Esophagus squamous epithelium (tissue), 5 donors: ENCODE measurements around the gene UBLCP1. TPM values are rescaled to one million over a fixed set of nuclear protein-coding genes. Genes with fewer than 3 reads are reported as not detected.
"Not testable (repeated sequence)": the region's sequence is repeated elsewhere in the genome, so short reads cannot be mapped to it uniquely, and the experiment has no call there.

ENCODE experiments used
- DNase-seq: peaks from one replicate; lab custom pipeline; 2025; lab: John Stamatoyannopoulos, UW
- H3K27ac ChIP-seq, 4 donors: fragments of 200-600 bp; sonication (generic); one replicate each; pipeline ENCODE4 v1.5.1; 2016 to 2019; ENCODE audit warnings: mild to moderate bottlenecking in 1 of 4
- H3K27me3 ChIP-seq, 4 donors: fragments of 200-600 bp; sonication (generic); 1 replicate in 3 of 4; 2 replicates in 1 of 4; pipeline versions ENCODE4 v1.5.1 to v1.6.0; 2017 to 2021; ENCODE audit warnings: antibody characterized with exemption in 1 of 4
- H3K36me3 ChIP-seq, 3 donors: fragments of 200-600 bp; sonication (generic); one replicate each; pipeline ENCODE4 v1.5.1; 2016 to 2019
- H3K4me1 ChIP-seq, 3 donors: fragments of 200-600 bp; sonication (generic); one replicate each; pipeline ENCODE4 v1.5.1; 2017 to 2019
- H3K4me3 ChIP-seq, 4 donors: fragments of 200-600 bp; sonication (generic); 1 replicate in 3 of 4; 2 replicates in 1 of 4; pipeline ENCODE4 v1.5.1; 2016 to 2019; ENCODE audit warnings: mild to moderate bottlenecking in 2 of 4, moderate library complexity in 1 of 4
- H3K9me3 ChIP-seq, 3 donors: fragments of 200-600 bp; sonication (generic); one replicate each; pipeline ENCODE4 v1.5.1; 2016 to 2019
- POLR2A ChIP-seq, 4 donors: fragments of 450-650 bp; IDR thresholded peaks; one replicate each; pipeline ENCODE4 v1.6.1; 2017; ENCODE audit warnings: antibody characterized with exemption in 4 of 4, mild to moderate bottlenecking in 4 of 4, moderate library complexity in 3 of 4
- WGBS, 2 donors: methylation state at CpG; one replicate each; pipeline ENCODE4 v1.1.5; 2018; 5-methylcytosine and 5-hydroxymethylcytosine counted together
- intact Hi-C: fragments of 100-400 bp; cut with DNase I; formaldehyde crosslinking; loops from one replicate; pipeline ENCODE4 v1.15.0; 2022
- total RNA-seq, 4 donors: library from RNA; depleted of rRNA; stranded (reverse); fragments of >200 nt; gene quantifications; one replicate each; pipeline ENCODE4 v1.1.0, GENCODE V29; 2016
- TF ChIP-seq, protein P1 (sequence below), 6 experiments: fragments of 450-650 bp in 4 of 6; fragments of 200-600 bp in 2 of 6; sonication (generic) in 2 of 6; IDR thresholded peaks; one replicate each; pipeline ENCODE4 v1.5.1; 2016 to 2019; ENCODE audit warnings: antibody characterized with exemption in 6 of 6, mild to moderate bottlenecking in 4 of 6, moderate library complexity in 4 of 6
- donor health status: DM: yes; HTN: yes; CAD: no.

UBLCP1 gene
- total RNA-seq, 4 donors from 2014 or later: 19.0 to 34.9 (median 24.6) TPM

DNA sequence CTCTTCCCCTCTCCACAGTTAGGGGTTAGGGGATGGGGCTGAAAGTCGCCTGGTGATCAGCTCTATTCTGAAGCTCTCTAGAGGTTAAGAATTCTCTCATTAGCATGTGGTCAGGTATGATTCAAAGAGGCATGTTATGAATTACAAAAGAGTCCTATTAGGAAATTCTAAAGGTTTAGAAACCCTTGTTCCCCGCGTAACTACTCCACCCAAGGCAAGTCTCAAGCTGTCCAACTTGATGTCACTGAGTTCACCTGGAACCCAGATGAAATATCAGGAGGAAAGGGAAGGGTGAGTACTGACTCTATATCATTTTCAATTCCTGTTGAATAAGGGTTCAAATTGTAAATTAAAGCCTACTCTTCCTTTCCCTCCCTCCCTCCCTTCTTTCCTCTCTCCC is 35.6 kb upstream of the UBLCP1 start:
- H3K27me3 ChIP-seq: no peaks in the 10 kb centered on the region
- intact Hi-C loops: no loop called here
- H3K27ac ChIP-seq: peak overlapping the region; percentile 23 to 86 (median 72)
- H3K36me3 ChIP-seq: no peaks in the 10 kb centered on the region
- H3K4me3 ChIP-seq: no peak overlapping the region
- DNase-seq: no peak
- no peak for TF ChIP-seq POLR2A (IDR thresholded peaks at IDR 0.05)
- TF ChIP-seq, protein P1, sequence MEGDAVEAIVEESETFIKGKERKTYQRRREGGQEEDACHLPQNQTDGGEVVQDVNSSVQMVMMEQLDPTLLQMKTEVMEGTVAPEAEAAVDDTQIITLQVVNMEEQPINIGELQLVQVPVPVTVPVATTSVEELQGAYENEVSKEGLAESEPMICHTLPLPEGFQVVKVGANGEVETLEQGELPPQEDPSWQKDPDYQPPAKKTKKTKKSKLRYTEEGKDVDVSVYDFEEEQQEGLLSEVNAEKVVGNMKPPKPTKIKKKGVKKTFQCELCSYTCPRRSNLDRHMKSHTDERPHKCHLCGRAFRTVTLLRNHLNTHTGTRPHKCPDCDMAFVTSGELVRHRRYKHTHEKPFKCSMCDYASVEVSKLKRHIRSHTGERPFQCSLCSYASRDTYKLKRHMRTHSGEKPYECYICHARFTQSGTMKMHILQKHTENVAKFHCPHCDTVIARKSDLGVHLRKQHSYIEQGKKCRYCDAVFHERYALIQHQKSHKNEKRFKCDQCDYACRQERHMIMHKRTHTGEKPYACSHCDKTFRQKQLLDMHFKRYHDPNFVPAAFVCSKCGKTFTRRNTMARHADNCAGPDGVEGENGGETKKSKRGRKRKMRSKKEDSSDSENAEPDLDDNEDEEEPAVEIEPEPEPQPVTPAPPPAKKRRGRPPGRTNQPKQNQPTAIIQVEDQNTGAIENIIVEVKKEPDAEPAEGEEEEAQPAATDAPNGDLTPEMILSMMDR (IDR thresholded peaks at IDR 0.05): no peak
- peaks cover 0 to 59% (median 12%) of the 10 kb centered on the region in 3 donors for H3K4me1 ChIP-seq
- WGBS, 2 donors: 19 to 71% methylated on average over 2 to 3 of the region's 3 CpGs
- H3K9me3 ChIP-seq: no peaks in the 10 kb centered on the region

DNA sequence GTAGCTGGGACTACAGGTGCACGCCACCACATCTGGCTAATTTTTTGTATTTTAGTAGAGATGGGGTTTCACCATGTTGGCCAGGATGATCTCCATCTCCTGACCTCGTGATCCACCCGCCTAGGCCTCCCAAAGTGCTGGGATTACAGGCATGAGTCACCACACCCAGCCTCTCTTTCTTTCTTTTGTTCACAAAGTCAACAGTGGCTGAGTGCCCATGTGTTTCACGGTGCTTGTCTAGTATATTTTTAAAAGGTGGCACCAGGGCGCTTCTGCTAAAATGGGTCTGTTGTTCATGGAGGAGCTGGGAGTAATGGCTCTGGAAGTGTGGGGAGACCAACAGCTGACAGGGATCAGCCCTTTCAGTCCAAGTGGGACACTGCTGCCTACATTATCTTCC is 35.0 kb upstream of the UBLCP1 start:
- H3K27me3 ChIP-seq, H3K4me3 ChIP-seq, intact Hi-C loops, H3K36me3 ChIP-seq, H3K9me3 ChIP-seq, DNase-seq: not testable (repeated sequence)
- peaks cover 0 to 59% (median 12%) of the 10 kb centered on the region in 3 donors for H3K4me1 ChIP-seq
- 40 to 44% methylated on average over 5 of the region's 5 CpGs for WGBS, 2 donors
- peak overlapping the region; percentile 59 to 86 (median 75) for H3K27ac ChIP-seq

DNA sequence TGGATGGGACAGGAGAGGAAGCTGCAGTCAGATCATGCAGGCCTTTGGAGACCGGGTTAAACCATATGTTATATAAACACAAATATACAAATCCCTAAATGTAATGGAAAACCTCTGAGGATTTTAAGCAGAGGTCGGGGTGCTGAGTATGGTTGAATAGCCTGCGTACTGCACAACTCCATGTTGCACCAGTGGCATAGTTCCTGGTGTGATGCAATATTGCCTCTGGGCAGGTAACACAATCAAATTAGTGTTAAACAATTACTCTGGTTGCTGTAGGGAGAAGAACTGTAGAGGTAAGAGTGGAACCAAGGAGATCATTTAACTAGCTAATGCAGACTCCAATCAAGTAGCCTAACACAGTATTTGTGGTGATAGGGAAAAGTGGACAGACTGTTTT is 32.4 kb upstream of the UBLCP1 start:
- 21 to 47% methylated on average over 3 of the region's 3 CpGs for WGBS, 2 donors
- intact Hi-C loops: no loop called here
- no peaks in the 10 kb centered on the region for H3K9me3 ChIP-seq

DNA sequence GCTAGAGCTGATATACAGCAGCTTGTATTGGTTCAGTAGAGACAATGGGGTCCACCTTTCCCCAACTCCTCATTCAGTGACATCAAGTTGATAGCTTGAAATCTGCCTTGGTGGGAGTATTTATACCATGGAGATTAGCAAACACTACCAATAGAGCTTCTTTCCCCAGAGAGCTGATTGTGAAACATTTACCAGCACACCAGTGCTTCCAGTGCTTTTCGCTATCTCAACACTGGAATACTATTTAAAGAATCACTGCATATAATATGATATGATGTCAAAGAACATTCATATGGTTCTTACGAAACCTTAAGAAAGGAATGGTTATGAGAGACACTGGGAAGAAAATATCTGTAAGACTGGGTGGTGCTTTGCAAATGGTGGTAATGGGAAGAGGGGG is 31.9 kb upstream of the UBLCP1 start:
- H3K27ac ChIP-seq: no peak overlapping the region
- H3K9me3 ChIP-seq: no peaks in the 10 kb centered on the region
- no peaks in the 10 kb centered on the region for H3K27me3 ChIP-seq
- no peak overlapping the region for H3K4me3 ChIP-seq
- TF ChIP-seq, protein P1 (IDR thresholded peaks at IDR 0.05): no peak
- TF ChIP-seq POLR2A (IDR thresholded peaks at IDR 0.05): no peak
- H3K36me3 ChIP-seq: no peaks in the 10 kb centered on the region
- no peak for DNase-seq
- intact Hi-C loops: no loop called here
- H3K4me1 ChIP-seq: peaks cover 0 to 40% (median 8%) of the 10 kb centered on the region in 3 donors
- WGBS, 2 donors: 78 to 89% methylated on average over 2 of the region's 2 CpGs

More for the DNA sequence above, 32.4 kb upstream of the UBLCP1 start:
- Histone ChIP-seq H3K27ac (peak overlapping the region in 1 of 4 donors; percentile 9), H3K4me3 (no peak overlapping the region), H3K36me3 (no peaks in the 10 kb centered on the region), H3K27me3 (no peaks in the 10 kb centered on the region), H3K4me1 (peaks cover 0 to 45% (median 8%) of the 10 kb centered on the region in 3 donors)
- no peak for DNase-seq
- no peak for TF ChIP-seq POLR2A (IDR thresholded peaks at IDR 0.05)
- TF ChIP-seq, protein P1 (IDR thresholded peaks at IDR 0.05): no peak

DNA sequence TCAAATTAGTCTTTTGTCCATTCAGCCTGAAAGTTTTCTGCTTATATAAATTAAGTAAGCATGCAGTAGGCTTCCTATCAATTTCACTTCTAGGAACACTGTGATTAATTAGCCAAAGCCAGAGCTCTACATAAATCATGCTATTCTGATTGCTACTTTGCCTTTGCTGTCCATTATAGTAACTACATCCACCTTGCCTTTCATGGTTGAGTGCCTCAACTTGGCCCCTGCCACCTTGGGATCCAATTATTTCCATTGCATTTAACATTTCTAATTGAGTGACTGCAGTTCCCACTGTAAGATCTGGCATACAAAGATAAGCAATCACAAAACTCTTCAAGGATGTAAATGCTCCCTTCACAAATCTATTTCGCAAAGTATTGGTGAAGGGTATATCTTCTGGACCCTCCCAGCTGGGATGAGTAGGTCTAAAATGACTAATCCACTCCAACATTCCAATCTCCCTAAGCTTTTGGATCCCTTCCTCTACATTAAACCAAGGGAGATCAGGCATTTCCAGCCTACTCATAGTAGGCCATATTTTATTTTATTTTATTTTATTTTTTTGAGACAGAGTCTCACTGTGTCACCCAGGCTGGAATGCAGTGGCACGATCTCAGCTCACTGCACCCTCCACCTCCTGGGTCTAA is 27.1 kb upstream of the UBLCP1 start:
- H3K4me3 ChIP-seq, H3K4me1 ChIP-seq, DNase-seq, H3K27me3 ChIP-seq, intact Hi-C loops, H3K27ac ChIP-seq, H3K36me3 ChIP-seq, H3K9me3 ChIP-seq: not testable (repeated sequence)
- WGBS, 2 donors: 97% methylated on average over 2 of the region's 2 CpGs

DNA sequence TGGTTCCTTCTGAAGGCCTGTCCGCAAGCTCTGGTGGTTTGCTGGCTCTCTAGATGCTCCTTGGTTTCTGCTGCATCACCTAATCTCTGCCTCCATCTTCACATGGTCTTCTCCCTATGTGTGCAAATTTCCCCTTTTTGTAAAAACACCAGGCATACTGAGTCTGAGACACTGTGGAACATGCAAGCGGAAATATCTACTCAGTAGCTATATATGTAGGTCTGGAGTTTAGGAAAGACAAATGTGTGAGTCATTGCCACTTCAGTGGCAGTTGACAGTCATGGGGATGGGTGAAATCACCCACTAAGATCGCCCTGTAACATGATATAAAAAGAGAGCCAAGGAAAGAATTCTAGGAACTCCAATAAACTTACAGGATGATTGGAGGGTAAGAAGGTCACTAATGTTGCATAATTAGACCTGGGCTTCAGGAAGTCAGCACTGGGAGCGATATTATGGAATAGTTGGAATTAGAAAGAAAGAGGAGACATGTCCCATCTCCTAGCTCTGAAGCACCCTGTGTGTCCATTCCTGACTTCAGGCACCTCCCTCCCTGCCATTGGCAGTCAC is 22.7 kb upstream of the UBLCP1 start:
- Histone ChIP-seq H3K36me3 (no peaks in the 10 kb centered on the region), H3K4me1 (no peaks in the 10 kb centered on the region), H3K4me3 (no peak overlapping the region), H3K27me3 (no peaks in the 10 kb centered on the region), H3K9me3 (no peaks in the 10 kb centered on the region), H3K27ac (no peak overlapping the region)
- intact Hi-C loops: no loop called here
- TF ChIP-seq, protein P1 (IDR thresholded peaks at IDR 0.05): no peak
- no peak for TF ChIP-seq POLR2A (IDR thresholded peaks at IDR 0.05)
- 78 to 82% methylated on average over 4 of the region's 4 CpGs for WGBS, 2 donors
- DNase-seq: no peak
